Panc1 (cell line): ENCODE results near the gene SLC25A34. TPM values are rescaled to one million over a fixed set of nuclear protein-coding genes. Genes with fewer than 3 reads are reported as not detected.

Experiments
- ATAC-seq: fragments of 200-7000 bp; cut with Tn5 transposase; 2 replicates; pipeline ENCODE4 v1.9.1; 2020; ENCODE audit warnings: mild to moderate bottlenecking, moderate library complexity
- BruUV-seq: library from RNA; stranded (reverse); fragments of 400-500 nt; replicated peaks from 2 replicates; lab custom pipeline; 2021; lab: Mats Ljungman, UMichigan
- CTCF ChIA-PET: fragments of 300-600 bp; sonication (Branson Sonifier 250); formaldehyde crosslinking; loops from one replicate; lab custom pipeline; 2022; ENCODE audit warnings: antibody characterized with exemption; lab: Charles Lee
- POLR2A ChIA-PET: fragments of 300-600 bp; sonication (Branson Sonifier 250); formaldehyde crosslinking; loops from one replicate; lab custom pipeline; 2022; ENCODE audit warnings: antibody characterized with exemption; lab: Charles Lee
- DNase-seq: peaks from one replicate; pipeline ENCODE4 v3.0.0-alpha.2; 2010; ENCODE audit warnings: low read depth, low spot score
- H3K27ac ChIP-seq: 2 replicates; pipeline ENCODE4 v1.5.1; 2011; ENCODE audit warnings: mild to moderate bottlenecking, low read length, inconsistent platforms
- H3K27me3 ChIP-seq: fragments of 200-500 bp; sonication (Bioruptor generic); 2 replicates; pipeline ENCODE4 v1.6.0; 2014; ENCODE audit warnings: low read length, inconsistent platforms; ENCODE audit not compliant: control insufficient read depth, insufficient read depth
- H3K36me3 ChIP-seq: fragments of 200-500 bp; sonication (Bioruptor generic); 2 replicates; pipeline ENCODE4 v1.5.1; 2014; ENCODE audit warnings: inconsistent platforms, mild to moderate bottlenecking, low read length, moderate library complexity; ENCODE audit not compliant: control insufficient read depth, insufficient read depth
- H3K4me1 ChIP-seq: 2 replicates; pipeline ENCODE4 v1.5.1; 2011; ENCODE audit warnings: inconsistent platforms, mild to moderate bottlenecking, low read length, moderate library complexity; ENCODE audit not compliant: control insufficient read depth, insufficient read depth
- H3K4me3 ChIP-seq, 2 experiments: 2 replicates each; pipeline ENCODE4 v1.5.1; 2011 to 2012; ENCODE audit warnings: low read depth in 2 of 2, low read length in 2 of 2, mild to moderate bottlenecking in 2 of 2, inconsistent platforms in 1 of 2, moderate library complexity in 1 of 2
- H3K9me3 ChIP-seq: fragments of 200-500 bp; sonication (Bioruptor generic); 2 replicates; pipeline ENCODE4 v1.5.1; 2014; ENCODE audit warnings: low read depth, mild to moderate bottlenecking, inconsistent platforms, low read length, moderate library complexity; ENCODE audit not compliant: control insufficient read depth, insufficient read depth
- CTCF ChIP-seq: fragments of 450-650 bp; IDR thresholded peaks from 2 replicates; pipeline ENCODE4 v1.5.1; 2017; ENCODE audit warnings: mild to moderate bottlenecking
- REST ChIP-seq, 2 experiments: IDR thresholded peaks; 2 replicates each; pipeline ENCODE4 v1.6.1; 2011 to 2012; ENCODE audit warnings: low read depth in 2 of 2, control low read depth in 1 of 2, low read length in 1 of 2, mild to moderate bottlenecking in 1 of 2, moderate library complexity in 1 of 2; ENCODE audit not compliant: insufficient read depth in 1 of 2
- SIN3A ChIP-seq: IDR thresholded peaks from 2 replicates; pipeline ENCODE4 v1.6.1; 2012; ENCODE audit warnings: low read depth, mild to moderate bottlenecking, low read length, moderate library complexity, borderline replicate concordance; ENCODE audit not compliant: insufficient read depth
- TCF7L2 ChIP-seq: IDR thresholded peaks from 2 replicates; pipeline ENCODE4 v1.6.1; 2011; ENCODE audit warnings: mild to moderate bottlenecking, low read depth, low read length, inconsistent platforms
- in situ Hi-C: cut with HindIII; loops from 2 replicates; pipeline ENCODE4 v1.10.0; 2016; ENCODE audit warnings: low sequenced_read_pairs, low pct_unique_long_range_greater_than_20kb
- intact Hi-C: fragments of 100-400 bp; cut with micrococcal nuclease; formaldehyde crosslinking; loops from one replicate; pipeline ENCODE4 v1.10.0; 2022; ENCODE audit not compliant: unreplicated experiment
- total RNA-seq: library from RNA; stranded (reverse); gene quantifications from one replicate; pipeline ENCODE4 v1.2.1, GENCODE V29; 2021; ENCODE audit not compliant: unreplicated experiment

The SLC25A34 gene
- total RNA-seq, 1 experiment from 2014 or later: 0.64 TPM

DNA sequence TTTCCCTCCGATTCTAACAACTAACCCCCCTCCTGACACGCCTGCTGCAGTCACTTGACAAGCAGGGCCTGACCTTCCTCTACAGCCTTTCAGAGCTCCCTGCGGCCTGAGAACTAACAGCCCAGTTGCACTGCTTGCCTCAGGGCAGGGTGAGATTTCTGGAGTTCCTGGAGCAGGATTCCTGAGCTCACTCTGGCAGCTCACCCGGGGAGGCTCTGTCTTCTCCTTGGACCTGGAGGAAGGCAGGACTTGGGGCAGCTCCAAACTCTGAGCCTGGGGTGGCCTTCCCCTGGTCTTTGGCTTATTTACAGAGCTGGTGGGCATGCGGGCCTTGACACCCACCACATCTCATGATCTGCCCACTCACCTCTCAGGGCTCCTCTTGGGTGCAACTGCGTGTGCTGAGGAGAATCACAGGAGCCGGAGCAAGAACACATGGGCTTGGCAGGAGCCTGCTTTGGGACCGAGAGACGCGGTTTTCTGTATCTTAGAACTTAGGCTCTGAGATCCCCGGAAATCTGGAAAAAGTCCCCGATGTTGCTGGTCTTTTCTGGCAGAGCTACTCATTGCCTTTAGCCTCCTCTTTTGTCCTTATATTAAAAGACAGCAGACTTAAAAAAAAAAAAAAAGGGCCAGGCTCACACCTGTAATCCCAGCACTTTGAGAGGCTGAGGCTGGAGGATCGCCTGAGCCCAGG lies 13.1 kb upstream of the SLC25A34 start:
- TF ChIP-seq TCF7L2: no peak
- no peaks in the 10 kb centered on the region; the same call in 1 of the 2 replicates for H3K36me3 ChIP-seq

DNA sequence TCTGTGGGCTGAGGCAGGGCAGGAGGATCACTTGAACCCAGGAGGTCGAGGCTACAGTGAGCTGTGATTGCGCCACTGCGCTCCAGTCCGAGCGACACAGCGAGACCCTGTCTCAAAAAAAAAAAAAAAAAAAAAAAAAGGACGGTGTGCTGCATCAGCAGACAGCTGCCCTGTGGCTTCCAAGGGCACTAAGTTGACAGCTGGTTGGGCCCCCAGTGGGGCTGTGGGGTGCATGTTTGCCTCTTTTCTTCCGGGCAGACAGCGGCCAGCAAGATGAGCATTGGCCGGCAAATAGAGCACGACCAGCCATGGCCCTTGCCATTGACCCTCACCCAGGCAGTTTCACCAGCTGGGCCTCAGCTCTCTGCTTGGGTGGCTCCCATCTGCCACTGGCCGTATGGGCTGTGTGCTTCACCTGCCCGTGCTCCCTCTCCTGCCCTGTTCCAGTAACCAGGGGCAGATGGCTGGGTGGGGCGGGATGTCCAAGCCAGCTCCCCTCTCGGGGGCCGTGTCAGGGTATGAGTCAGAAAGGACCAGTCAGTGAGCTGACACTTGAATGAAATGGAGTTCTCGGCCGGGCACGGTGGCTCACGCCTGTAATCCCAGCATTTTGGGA lies 12.3 kb upstream of the SLC25A34 start:
- H3K9me3 ChIP-seq: no peaks in the 10 kb centered on the region
- no peaks in the 10 kb centered on the region for H3K4me1 ChIP-seq
- H3K36me3 ChIP-seq: no peaks in the 10 kb centered on the region; the same call in 1 of the 2 replicates
- BruUV-seq: no TSS peak
- ATAC-seq: no peak
- no peak overlapping the region for H3K27ac ChIP-seq
- no peak for DNase-seq
- no peaks in the 10 kb centered on the region for H3K27me3 ChIP-seq
- H3K4me3 ChIP-seq: no peak overlapping the region
- TF ChIP-seq REST (IDR thresholded peaks at IDR 0.05; ENCODE audit: insufficient read depth in 1 of 2, low read depth in 2 of 2, low read length in 1 of 2): no peak
- TF ChIP-seq SIN3A: no peak
- no peak for TF ChIP-seq CTCF
- ChIA-PET CTCF (interaction anchor here (0.6 kb wide), 1 partner anchor 35 kb away, joined by 8 read pairs; no protein-coding TSS in a partner anchor), POLR2A (no interaction called here)
- in situ Hi-C loops: no loop called here
- intact Hi-C loops: no loop called here

More for the DNA sequence above, 13.1 kb upstream of the SLC25A34 start:
- Histone ChIP-seq H3K4me1 (no peaks in the 10 kb centered on the region), H3K27me3 (no peaks in the 10 kb centered on the region), H3K27ac (no peak overlapping the region), H3K9me3 (no peaks in the 10 kb centered on the region), H3K4me3 (no peak overlapping the region)
- BruUV-seq: no TSS peak
- no peak for ATAC-seq
- ChIA-PET CTCF (interaction anchor here (0.6 kb wide), 2 partner anchors 19 to 34 kb away, joined by 3 to 8 read pairs; partner anchors contain the start of gene TMEM82), POLR2A (interaction anchor here (0.6 kb wide), 1 partner anchor 108 kb away, joined by 8 read pairs; no protein-coding TSS in a partner anchor)
- DNase-seq: no peak
- intact Hi-C loops (no loop called here), in situ Hi-C loops (no loop called here)
